Thyroid gland (tissue), 4 donors: ENCODE results near the gene ANAPC2. TPM values are rescaled to one million over a fixed set of nuclear protein-coding genes. Genes with fewer than 3 reads are reported as not detected.

Source experiments
- DNase-seq, 2 donors: peaks; one replicate each; pipeline ENCODE4 v3.0.0-alpha.2; 2019
- H3K27ac ChIP-seq, 3 donors: fragments of 200-600 bp; sonication (generic); 1 replicate in 2 of 3; 2 replicates in 1 of 3; pipeline ENCODE4 v1.5.1; 2016 to 2019; ENCODE audit warnings: mild to moderate bottlenecking in 1 of 3, moderate library complexity in 1 of 3
- H3K27me3 ChIP-seq: fragments of 200-600 bp; sonication (generic); one replicate; pipeline ENCODE4 v1.5.1; 2019
- H3K36me3 ChIP-seq, 2 donors: fragments of 200-600 bp; sonication (generic); one replicate each; pipeline ENCODE4 v1.5.1; 2016 to 2019
- H3K4me1 ChIP-seq, 2 donors: fragments of 200-600 bp; sonication (generic); one replicate each; pipeline ENCODE4 v1.5.1; 2017 to 2019
- H3K4me3 ChIP-seq, 3 donors: fragments of 200-600 bp; sonication (generic); replicated peaks in 1 of 3; 1 replicate in 2 of 3; 2 replicates in 1 of 3; pipeline ENCODE4 v1.5.1; 2016; ENCODE audit warnings: mild to moderate bottlenecking in 1 of 3
- H3K9me3 ChIP-seq: fragments of 200-600 bp; sonication (generic); one replicate; pipeline ENCODE4 v1.5.1; 2017
- POLR2A ChIP-seq, 2 donors: fragments of 450-650 bp; IDR thresholded peaks; one replicate each; pipeline ENCODE4 v1.6.1; 2017; ENCODE audit warnings: antibody characterized with exemption in 2 of 2, mild to moderate bottlenecking in 2 of 2, moderate library complexity in 1 of 2
- WGBS, 2 donors: methylation state at CpG; one replicate each; pipeline ENCODE4 v1.1.5; 2017; 5-methylcytosine and 5-hydroxymethylcytosine counted together
- intact Hi-C: fragments of 100-400 bp; cut with DNase I; formaldehyde crosslinking; loops from one replicate; pipeline ENCODE4 v1.15.1; 2023
- total RNA-seq, 4 donors: library from RNA; depleted of rRNA; stranded (reverse); fragments of >200 nt; gene quantifications; one replicate each; pipeline ENCODE4 v1.2.3, GENCODE V29; 2016
- TF ChIP-seq, protein P1 (sequence below), 6 experiments: fragments of 200-600 bp in 3 of 6; fragments of 450-650 bp in 3 of 6; sonication (generic) in 3 of 6; IDR thresholded peaks; one replicate each; pipeline ENCODE4 v1.5.1; 2016 to 2019; ENCODE audit warnings: antibody characterized with exemption in 6 of 6, mild to moderate bottlenecking in 2 of 6, inconsistent platforms in 1 of 6, moderate library complexity in 1 of 6

The ANAPC2 gene
- total RNA-seq, 4 donors from 2014 or later, result 25.6 to 34.1 (median 31.8) TPM

- 86 to 92% methylated on average over 17 to 21 of the region's 21 CpGs for WGBS, 2 donors
- no peaks in the 10 kb centered on the region for H3K9me3 ChIP-seq
- no peaks in the 10 kb centered on the region for H3K27me3 ChIP-seq
- intact Hi-C loops, result no loop called here
- no peaks in the 10 kb centered on the region for H3K36me3 ChIP-seq
- DNase-seq, result no peak
- H3K4me1 ChIP-seq, result no peaks in the 10 kb centered on the region
- no peak overlapping the region for H3K27ac ChIP-seq
- TF ChIP-seq, protein P1, sequence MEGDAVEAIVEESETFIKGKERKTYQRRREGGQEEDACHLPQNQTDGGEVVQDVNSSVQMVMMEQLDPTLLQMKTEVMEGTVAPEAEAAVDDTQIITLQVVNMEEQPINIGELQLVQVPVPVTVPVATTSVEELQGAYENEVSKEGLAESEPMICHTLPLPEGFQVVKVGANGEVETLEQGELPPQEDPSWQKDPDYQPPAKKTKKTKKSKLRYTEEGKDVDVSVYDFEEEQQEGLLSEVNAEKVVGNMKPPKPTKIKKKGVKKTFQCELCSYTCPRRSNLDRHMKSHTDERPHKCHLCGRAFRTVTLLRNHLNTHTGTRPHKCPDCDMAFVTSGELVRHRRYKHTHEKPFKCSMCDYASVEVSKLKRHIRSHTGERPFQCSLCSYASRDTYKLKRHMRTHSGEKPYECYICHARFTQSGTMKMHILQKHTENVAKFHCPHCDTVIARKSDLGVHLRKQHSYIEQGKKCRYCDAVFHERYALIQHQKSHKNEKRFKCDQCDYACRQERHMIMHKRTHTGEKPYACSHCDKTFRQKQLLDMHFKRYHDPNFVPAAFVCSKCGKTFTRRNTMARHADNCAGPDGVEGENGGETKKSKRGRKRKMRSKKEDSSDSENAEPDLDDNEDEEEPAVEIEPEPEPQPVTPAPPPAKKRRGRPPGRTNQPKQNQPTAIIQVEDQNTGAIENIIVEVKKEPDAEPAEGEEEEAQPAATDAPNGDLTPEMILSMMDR (IDR thresholded peaks at IDR 0.05), result no peak
- TF ChIP-seq POLR2A (IDR thresholded peaks at IDR 0.05), result no peak
- H3K4me3 ChIP-seq, result no peak overlapping the region
Observed at GRCh38 chr9:137212520-137212919, 24.2 kb upstream of the ANAPC2 start.

DNA sequence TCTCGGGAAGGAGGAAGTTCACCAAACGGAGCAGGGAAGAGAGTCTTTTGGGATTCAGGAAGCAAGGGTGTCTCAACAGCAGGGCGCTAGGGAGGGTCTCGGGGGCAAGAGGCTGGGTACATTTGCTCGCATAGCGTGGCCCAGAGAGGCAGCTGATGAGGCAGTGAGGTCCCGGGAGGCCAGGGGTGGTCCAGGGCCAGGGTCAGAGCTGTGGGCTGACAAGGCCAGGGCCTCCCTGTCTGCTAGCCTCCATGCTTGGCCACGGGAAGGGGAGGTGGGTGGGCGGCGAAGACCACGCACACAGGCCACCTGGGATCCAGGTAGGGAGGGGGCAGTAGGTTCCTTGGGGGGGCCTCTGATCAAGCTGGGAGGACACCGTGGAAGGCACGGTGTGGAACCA is 23.2 kb upstream of the ANAPC2 start:
- Histone ChIP-seq H3K4me3 (no peak overlapping the region), H3K9me3 (no peaks in the 10 kb centered on the region), H3K27me3 (no peaks in the 10 kb centered on the region), H3K4me1 (peaks cover 5 to 6% of the 10 kb centered on the region in 2 donors), H3K36me3 (no peaks in the 10 kb centered on the region), H3K27ac (no peak overlapping the region)
- 85 to 91% methylated on average over 13 of the region's 13 CpGs for WGBS, 2 donors
- TF ChIP-seq POLR2A (IDR thresholded peaks at IDR 0.05), result no peak
- TF ChIP-seq, protein P1 (IDR thresholded peaks at IDR 0.05), result no peak
- intact Hi-C loops, result no loop called here
- DNase-seq, result no peak

GRCh38 chr9:137206602-137207001 is 18.2 kb upstream of the ANAPC2 start:
- Histone ChIP-seq H3K4me1 (peaks cover 30 to 42% of the 10 kb centered on the region in 2 donors), H3K4me3 (no peak overlapping the region), H3K9me3 (no peaks in the 10 kb centered on the region), H3K27ac (no peak overlapping the region), H3K36me3 (no peaks in the 10 kb centered on the region), H3K27me3 (no peaks in the 10 kb centered on the region)
- no peak for DNase-seq
- intact Hi-C loops, result no loop called here
- TF ChIP-seq POLR2A (IDR thresholded peaks at IDR 0.05), result no peak
- TF ChIP-seq, protein P1 (IDR thresholded peaks at IDR 0.05), result no peak
- WGBS, 2 donors, result 80 to 84% methylated on average over 7 of the region's 7 CpGs

- intact Hi-C loops, result no loop called here
- Histone ChIP-seq H3K27ac (peak within 1 kb of the TSS; percentile 41 to 73 (median 48)), H3K36me3 (no peaks in the 10 kb centered on the region), H3K4me3 (peak within 1 kb of the TSS; percentile 74 to 99 (median 81)), H3K9me3 (no peaks in the 10 kb centered on the region), H3K4me1 (peaks cover 30 to 47% of the 10 kb centered on the region in 2 donors), H3K27me3 (no peaks in the 10 kb centered on the region)
- 0 to 1% methylated on average over 5 to 20 of the region's 98 CpGs for WGBS, 2 donors
- TF ChIP-seq POLR2A (IDR thresholded peaks at IDR 0.05), result peak; percentile 61 to 82
- TF ChIP-seq, protein P1 (IDR thresholded peaks at IDR 0.05), result no peak
- peak; percentile 87 to 92 for DNase-seq
Observed at GRCh38 chr9:137205126-137206069, 17.0 kb upstream of the ANAPC2 start, which contains the start of the genes NDOR1 and TMEM203. Gene NDOR1, plus strand, starts transcription at chr9:137205700. Its CDS starts 78 bp downstream, at chr9:137205778. Gene TMEM203, minus strand, starts transcription at chr9:137205648. Its CDS starts 234 bp downstream, at chr9:137205414.

- H3K27me3 ChIP-seq, result no peaks in the 10 kb centered on the region
Observed at GRCh38 chr9:137204731-137205125, 16.4 kb upstream of the ANAPC2 start.

More at GRCh38 chr9:137204731-137205125, 16.4 kb upstream of the ANAPC2 start:
- Histone ChIP-seq H3K9me3 (no peaks in the 10 kb centered on the region), H3K36me3 (no peaks in the 10 kb centered on the region), H3K27ac (peak overlapping the region in 1 of 3 donors; percentile 48), H3K4me3 (peak overlapping the region; percentile 74 to 99 (median 81)), H3K4me1 (peaks cover 30 to 49% of the 10 kb centered on the region in 2 donors)
- 15 to 24% methylated on average over 9 to 17 of the region's 21 CpGs for WGBS, 2 donors
- no peak for DNase-seq
- intact Hi-C loops, result no loop called here
- TF ChIP-seq, protein P1 (IDR thresholded peaks at IDR 0.05), result no peak
- TF ChIP-seq POLR2A (IDR thresholded peaks at IDR 0.05), result no peak
